ENCODE data around the gene PTBP3.

The PTBP3 gene

DNA sequence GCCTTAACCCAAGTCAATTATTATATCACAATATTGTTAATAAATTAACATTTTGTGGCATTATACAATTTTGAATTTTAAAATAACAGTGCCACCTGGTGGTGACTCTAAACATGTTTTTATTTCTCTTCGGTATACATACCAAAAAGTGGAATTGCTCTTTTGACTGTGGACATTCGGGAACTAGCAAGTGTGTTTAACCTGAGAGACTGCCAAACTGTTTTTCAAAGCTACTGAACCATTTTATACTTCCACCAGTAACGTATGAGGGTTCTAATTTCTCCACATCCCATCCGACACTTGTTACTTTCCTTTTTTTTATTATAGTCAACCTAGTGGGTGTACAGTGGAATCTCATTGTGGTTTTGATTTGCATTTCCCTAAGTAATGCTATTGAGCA is 28.2 kb upstream of the PTBP3 start:
- peak in 1 of 3 donors; percentile 56 for DNase-seq (ENCODE audit: low read depth in 2 of 3, low spot score in 1 of 3)

DNA sequence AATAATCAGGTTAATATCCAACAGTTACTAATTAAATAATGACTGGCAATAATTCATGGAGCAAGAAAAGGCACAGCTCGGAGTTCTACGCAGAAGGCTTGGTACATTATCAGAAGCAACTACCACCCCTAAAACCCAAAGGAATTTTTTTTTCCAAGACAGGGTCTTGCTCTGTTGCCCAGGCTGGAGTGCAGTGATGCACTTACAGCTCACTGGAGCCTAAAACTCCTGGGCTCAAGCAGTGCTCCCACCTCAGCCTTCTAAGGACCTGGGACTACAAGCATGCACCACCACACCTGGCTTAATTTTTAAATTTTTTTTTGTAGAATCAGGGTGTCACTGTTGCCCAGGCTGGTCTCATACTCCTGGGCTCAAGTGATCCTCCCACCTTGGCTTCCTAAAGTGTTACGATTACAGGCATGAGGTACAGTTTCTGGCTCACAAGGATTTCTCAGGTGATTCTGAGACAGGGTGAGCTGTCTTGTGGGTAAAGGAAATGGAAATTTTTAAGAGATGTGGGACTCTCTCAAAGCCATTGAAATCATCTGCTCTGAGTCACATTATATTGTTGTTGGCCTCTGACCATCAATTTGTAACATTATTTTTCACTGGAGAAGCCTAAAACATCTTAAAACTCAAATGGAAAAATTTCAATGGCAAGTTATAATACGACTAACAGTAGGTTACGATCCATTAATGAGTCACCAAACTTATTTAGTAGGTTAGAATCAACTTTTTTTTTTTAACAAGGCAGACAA is 26.8 kb upstream of the PTBP3 start:
- DNase-seq (ENCODE audit: low read depth in 2 of 3, low spot score in 1 of 3), result no peak

DNA sequence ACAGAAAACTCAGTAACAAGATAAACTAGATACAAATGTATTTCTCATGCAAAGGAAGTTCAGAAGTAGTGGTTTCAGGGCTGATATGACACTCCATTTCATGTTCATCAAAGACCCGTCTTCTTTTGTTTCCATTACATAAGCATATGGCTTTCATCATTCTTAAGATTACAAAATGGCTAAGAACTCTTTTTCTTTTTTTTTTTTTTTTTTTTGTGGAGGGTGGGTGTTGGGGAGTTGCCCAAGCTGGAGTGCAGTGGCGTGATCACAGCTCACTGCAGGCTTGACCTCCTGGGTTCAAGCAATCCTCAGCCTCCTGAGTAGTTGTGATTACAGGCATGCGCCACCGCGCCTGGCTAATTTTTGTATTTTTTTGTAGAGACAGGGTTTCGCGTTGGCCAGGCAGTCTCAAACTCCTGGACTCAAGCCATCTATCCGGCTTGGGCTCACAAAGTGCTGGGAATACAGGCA is 22.0 kb upstream of the PTBP3 start:
- DNase-seq (ENCODE audit: low read depth in 2 of 3, low spot score in 1 of 3), result no peak

DNA sequence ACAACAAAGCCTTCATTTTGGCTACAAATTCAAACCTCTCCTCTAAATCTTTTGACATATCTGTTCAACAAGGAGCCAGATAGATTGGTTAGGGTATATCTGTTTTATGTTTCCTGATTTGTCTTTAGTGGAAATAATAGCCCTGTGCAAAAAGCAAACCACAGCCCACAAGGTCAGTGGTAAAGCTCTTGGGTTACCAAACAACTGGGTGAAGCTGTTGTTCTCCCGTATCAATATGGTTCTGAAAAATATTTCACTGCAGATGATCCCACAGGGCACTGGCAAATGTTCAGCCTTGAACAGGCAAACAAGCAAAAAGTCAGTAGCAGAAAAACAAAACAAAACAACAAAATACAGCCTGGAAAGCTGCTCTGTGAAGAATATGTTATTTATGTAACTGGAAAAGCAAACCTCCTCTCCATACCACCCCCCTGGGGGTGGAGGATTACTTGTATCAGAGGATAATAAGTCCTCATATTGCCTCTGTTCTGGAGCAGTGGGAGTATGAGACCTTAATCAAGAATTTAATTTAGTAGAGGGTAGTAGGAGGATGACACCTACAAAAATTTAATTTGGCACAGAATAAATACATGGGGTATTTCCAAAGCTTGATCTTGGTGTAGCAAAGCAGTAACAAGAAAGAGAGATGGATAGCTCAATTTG is 20.8 kb upstream of the PTBP3 start:
- DNase-seq (ENCODE audit: low read depth in 2 of 3, low spot score in 1 of 3), result no peak

DNA sequence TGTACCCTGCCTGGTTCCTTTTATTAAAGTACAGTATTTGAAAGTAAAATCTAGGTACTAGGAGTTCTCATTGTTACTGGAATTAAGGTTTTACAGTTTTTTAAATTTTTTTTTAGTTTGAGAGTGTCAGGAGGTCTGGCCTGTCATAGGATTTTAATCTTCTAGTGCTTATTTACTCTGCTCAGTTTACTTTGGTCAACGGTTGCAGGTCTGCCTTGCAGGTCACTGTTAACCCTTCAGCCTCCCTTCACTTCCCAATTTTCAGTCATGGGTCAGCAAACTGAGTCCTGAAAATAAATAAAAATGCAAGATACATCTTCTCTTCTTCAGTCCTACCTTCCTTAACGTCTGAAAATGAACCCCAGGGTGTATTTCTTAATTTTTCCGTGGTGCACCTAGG is 18.8 kb upstream of the PTBP3 start:
- DNase-seq (ENCODE audit: low read depth in 2 of 3, low spot score in 1 of 3), result no peak

DNA sequence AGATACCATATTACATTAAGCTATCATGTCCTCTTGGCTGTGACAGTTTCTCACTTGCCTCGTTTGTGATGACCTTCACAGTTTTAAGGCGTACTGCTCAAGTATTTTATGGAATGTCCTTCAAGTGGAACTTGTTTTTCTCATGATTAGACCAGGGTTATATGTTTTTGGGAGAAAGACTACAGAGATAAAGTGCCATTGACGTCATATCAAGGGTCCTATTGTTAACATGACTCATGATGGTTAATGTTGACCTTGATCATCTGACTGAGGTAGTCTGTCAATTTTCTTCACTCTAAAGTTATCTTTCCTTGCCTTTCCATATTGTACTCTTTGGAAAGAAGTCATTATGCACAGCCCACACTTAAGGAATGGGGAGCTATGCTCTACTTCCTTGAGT is 17.8 kb upstream of the PTBP3 start:
- no peak for DNase-seq (ENCODE audit: low read depth in 2 of 3, low spot score in 1 of 3)

DNA sequence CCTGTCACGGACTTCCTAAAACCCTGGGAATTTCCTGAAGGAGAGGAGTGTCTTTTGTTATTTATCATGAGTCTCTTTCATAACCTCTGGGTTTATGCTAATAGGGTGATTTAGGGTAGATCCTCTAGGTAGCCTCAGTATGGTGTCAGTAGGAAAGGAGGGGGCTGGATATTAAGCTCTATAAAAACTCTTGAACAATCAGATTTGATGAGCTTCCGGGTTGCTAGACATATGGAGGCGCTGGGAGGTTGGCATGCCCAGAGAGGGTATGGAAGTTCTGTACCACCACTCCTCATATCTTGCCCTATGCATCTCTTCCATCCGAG is 15.6 kb upstream of the PTBP3 start:
- DNase-seq (ENCODE audit: low read depth in 2 of 3, low spot score in 1 of 3), result no peak

DNA sequence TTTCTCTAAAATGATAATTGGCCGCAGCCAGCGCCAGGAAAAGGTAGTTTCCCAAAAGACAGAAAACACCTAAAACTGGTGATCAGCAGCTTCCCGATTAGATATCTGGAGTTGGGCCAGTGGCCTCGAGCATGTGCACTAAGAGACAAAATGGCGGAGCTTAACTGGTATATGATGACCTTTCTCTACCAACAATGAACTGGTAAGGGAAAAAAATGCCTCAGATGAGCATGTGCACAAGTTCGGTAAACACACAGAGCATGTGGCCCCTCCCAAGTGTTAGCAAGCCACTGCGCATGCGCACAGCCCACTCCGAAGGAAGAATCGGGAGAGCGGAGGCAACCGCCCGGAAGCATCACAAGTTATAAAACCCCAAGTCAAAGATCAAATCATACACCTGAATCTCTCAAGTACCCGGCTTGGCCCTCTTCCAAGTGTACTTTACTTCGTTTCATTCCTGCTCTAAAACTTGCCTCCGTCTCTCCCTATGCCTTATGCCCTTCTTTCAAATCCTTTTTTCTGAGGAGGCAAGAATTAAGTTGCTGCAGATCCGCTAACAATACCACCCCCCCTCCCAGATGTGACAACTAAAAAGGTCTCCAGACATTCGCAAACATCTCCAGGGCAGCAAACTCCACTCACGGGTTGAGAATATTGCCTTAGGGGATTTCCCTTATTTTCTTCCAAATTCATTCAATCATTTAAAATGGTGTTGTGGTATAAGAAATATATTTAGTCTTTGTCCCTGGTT is 15.0 kb upstream of the PTBP3 start:
- peak; percentile 69 to 72 (median 70) for DNase-seq (ENCODE audit: low read depth in 2 of 3, low spot score in 1 of 3)

DNA sequence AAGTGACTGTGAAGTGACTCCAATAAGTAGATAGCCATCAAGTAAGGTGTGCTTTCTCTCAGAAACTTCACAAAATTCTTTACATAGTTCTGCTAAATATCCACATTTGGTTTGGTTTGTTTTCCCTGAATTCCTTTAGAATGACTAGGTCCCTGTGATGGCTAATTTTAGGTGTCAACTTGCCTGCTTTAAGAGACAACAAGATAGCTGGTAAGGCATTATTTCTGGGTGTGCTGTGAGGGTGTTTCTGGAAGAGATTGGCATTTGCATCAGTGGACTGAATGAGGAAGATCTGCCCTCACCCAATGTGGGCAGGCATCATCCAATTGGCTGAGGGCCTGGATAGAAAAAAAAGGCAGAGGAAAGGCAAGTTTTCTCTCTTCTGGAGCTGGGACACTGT is 8.3 kb upstream of the PTBP3 start:
- no peak for DNase-seq (ENCODE audit: low read depth in 2 of 3, low spot score in 1 of 3)

DNA sequence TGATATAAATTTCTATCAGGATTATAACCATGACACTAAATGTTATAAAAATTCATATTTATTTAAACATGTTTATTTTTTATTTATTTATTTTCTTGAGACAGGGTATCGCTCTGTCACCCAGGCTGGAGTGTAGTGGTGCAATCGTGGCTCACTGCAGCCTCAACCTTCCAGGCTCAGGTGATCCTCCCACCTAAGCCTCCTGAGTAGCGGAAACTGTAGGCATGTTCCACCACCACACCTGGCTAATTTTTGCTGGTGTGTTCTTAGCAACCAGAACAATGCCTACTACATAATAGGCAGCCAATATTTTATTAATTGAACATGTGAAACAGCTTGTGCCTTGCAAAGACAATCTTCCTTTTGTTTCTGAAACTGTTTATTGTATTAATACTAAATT is 6.5 kb upstream of the PTBP3 start:
- no peak for DNase-seq (ENCODE audit: low read depth in 2 of 3, low spot score in 1 of 3)

DNA sequence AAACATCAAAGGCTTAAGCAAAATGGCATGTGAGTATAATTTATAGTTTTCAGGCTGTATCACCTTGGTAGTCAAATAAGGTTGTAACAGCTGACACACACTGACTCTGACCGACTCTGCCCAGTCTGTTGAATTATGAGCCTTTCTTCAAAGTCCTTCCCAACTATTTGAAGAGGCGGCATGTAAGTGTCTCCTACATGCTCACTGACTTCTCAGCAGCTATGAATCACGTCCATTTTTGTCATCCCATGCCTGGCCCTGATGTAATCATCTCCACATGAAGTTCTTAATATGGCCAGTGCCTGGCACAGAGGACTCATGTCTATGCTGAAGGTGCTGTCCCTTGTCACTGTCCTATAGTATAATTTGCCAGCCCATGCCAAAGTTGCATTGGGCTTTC is 5.1 kb upstream of the PTBP3 start:
- no peak for DNase-seq (ENCODE audit: low read depth in 2 of 3, low spot score in 1 of 3)

DNA sequence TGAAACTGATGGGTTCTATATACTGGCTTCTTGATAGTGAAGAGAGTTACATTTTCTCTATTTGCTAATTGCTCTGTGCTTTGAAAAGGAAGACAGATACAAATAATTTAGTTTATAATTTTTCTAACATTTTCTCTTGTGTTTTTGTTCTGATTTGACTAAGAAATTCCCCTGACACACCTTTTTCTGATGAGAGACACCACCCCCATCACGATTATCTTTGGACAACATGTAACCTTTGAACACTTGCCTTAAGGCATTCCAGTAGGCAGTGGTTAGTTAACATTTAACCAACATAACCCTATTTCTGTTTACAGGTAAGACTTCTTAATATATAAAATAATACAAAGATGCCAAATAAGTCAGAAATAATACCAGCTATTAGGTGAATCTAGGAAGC is 4.1 kb upstream of the PTBP3 start:
- no peak for DNase-seq (ENCODE audit: low read depth in 2 of 3, low spot score in 1 of 3)

DNA sequence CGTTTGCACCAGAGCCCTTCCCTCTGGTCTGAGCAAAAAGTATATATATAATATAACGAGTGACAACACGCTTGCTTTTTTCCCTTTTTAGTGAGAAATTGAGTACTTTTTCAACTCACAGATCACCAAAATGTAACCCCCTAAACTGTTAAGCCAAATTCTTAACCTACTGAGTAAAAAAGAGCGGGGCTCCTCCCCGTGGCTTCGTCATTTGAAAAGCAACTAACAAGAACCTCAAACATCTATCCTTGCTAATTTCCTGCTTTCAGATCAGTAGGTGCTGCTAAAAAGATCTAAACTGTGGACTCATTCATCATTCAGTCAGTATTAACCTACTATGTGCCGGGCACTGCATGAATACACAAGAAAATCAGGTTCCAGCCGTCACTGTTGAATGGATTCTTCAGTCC is 1.0 kb upstream of the PTBP3 start:
- DNase-seq (ENCODE audit: low read depth in 2 of 3, low spot score in 1 of 3), result peak; percentile 23 to 33 (median 27)

DNA sequence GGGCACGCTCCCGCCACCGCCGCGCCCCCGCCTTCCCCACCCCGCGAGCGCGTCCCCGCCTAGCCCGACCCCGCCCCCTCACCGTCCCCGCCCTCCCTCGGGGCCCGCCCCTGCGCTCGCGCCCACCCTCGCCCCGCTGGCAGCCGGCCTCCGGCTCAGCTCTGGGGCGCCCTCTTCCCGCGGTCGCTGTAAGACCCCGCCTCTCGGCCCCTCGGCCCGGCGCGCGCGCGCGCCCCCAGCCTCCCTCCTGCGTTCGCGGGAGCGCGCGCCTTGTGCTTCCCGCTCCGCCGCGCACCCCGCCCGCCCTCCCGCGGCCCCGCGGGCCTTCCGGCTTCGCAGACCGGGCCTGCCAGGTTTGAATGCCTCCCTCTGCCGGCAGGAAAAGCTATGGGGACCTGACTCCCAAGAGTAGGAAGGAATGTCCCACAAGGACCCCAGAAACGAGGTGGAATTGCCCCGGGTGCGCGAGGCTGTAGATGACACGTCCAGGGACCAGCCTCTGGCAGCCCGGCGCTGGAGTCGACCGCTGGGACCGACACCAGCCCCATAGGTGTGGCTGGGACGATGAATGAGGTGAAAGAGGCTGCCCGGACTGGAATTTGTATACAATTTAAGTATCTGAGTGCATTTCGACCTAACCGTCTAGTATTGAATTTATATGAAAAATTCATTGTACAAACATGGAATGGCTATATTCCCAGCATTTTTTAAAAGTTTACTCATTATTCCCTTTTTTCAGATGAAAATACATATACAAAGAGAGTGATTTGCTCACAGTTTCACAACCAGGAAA is 416 bp upstream of the PTBP3 start:
- DNase-seq (ENCODE audit: low read depth in 2 of 3, low spot score in 1 of 3), result peak; percentile 87 to 90 (median 89)

DNA sequence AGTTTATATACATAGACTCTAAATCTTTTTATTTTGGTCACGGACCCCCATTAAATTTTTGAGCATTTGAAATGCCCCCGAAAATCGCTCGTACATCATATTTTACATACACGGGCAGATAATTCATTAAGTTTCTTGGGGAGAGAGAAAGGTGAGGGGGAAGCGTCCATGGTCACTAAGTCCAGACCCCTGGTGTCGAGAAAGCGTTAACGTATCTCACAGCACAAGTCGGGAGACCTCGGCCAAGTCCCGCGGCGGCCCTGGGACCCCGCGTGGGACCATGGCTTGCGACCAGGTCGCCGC is 794 bp downstream of the PTBP3 start:
- DNase-seq (ENCODE audit: low read depth in 2 of 3, low spot score in 1 of 3), result no peak

DNA sequence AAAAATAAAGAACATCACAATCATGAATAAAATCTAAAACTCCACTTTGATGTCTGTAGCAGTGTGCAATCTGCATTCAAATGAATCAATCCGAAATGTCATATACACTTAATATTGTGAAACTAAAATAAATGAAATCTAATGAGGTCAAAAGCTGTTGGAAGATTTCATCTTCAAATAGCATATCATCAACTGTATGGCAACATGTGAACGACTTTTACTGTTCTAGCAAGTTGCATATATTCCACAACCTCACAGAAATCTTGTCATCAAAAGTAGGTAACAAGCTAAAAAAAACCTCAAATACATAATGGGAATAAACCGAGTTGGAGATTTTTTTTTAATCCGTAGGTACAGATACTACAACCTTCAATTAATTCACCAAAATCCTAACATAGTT is 1.2 kb downstream of the PTBP3 start:
- DNase-seq (ENCODE audit: low read depth in 2 of 3, low spot score in 1 of 3), result no peak

DNA sequence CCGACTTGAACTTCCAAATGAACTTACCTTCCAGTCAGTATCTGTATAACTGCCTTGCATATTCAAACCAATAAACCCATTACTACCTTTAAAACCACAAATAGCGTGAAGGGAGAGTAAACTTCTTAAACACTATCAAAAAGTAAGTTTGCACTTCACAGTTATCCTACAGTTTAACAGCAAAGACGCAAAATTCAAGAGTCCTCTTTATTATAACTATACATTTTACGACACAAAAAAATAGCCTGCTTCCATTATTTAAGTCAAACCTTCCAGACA is 1.8 kb downstream of the PTBP3 start:
- no peak for DNase-seq (ENCODE audit: low read depth in 2 of 3, low spot score in 1 of 3)

DNA sequence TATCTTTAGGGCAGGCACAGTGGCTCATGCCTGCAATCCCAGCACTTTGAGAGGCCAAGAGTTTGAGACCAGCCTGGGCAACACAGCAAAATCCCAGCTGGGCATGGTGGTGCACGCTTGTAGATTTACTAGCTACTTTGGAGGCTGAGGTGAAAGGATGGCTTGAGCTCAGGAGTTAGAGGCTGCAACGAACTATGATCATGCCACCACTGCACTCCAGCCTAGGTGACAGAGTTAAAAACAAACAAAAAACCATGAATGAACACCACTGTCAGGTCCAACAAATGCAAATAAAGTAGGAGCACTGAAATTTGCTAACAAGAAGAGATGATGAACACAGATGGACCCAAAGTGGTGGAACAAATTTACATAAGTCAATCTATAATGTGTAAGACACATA is 4.9 kb downstream of the PTBP3 start:
- DNase-seq (ENCODE audit: low read depth in 2 of 3, low spot score in 1 of 3), result no peak

DNA sequence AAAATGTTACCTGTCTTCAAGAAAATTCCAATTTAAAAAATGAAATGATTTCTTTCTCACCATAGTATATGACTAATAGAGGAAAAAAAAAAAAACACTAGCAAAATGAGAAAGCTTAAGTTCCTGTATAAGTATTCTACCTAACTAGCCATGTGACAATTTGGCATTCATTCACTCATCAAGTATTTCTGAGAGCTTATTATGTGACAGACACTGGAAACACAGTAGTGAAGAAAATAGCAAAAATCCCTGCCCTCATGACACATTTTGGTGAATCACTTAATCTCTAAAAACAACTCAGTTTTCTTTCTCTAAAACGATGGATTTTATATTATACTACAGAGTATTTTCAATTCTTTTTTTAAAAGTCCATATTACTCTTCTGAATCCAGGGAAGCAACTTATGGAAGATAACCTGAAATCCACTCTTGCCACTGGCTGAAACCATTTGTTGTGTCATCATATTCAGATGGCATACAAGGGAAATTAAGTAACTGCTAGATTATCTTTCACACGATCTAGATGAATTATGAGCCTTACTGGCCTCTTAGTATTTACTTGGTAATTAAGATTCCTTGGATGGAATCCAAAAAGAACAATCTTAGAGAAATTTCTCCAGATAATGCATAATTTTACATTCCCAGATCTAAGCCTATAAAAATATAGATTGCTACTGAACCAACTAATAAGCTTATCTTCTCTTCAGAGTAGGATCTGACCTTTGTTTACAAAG is 5.5 kb downstream of the PTBP3 start:
- DNase-seq (ENCODE audit: low read depth in 2 of 3, low spot score in 1 of 3), result no peak

DNA sequence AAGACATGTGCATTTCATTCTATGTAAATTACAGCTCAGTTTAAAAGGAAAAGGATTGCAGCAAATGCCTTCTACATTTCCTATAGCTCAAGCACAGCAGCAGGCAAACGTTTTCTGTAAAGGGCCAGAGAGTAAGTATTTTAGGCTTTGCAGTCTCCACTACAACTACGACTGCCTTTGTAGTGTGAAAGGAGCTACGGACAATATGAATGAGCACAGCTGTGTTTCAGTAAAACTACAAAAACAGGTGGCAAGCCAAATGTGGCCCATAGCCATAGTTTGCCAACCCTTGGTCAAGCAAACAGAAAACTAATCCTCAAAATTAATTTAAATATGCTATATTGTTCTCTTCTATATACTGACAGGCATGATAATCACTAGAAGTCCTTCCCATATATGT is 7.2 kb downstream of the PTBP3 start:
- DNase-seq (ENCODE audit: low read depth in 2 of 3, low spot score in 1 of 3), result no peak

DNA sequence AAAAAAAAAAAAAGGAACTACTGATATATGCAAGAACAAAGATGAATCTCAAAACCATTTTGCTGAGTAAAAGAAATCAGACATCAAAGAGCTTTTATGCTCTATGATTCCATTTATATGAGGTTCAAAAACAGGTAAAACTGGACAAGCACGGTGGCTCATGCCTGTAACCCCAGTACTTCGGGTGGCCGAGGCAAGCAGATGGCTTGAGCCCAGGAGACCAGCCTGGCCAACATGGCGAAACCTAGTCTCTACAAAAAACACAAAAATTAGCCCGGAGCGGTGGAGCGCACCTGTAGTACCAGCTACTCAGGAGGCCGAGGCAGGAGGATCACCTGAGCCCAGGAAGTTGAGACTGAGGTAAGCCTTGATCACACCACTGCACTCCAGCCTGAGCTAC is 7.8 kb downstream of the PTBP3 start:
- DNase-seq (ENCODE audit: low read depth in 2 of 3, low spot score in 1 of 3), result no peak
